HepG2 (cell line): ENCODE data around the gene RRAS. TPM values are rescaled to one million over a fixed set of nuclear protein-coding genes. Genes with fewer than 3 reads are reported as not detected.
A peak's percentile ranks its signal among the peaks of the same experiment; 100 is the strongest.

Source experiments
- ATAC-seq: fragments of 200-7000 bp; cut with Tn5 transposase; 3 replicates; pipeline ENCODE4 v1.9.1; 2020; ENCODE audit warnings: mild to moderate bottlenecking, moderate library complexity
- Bru-seq: library from RNA; stranded (reverse); fragments of 400-500 nt; gene quantifications from one replicate; lab custom pipeline; 2021; lab: Mats Ljungman, UMichigan
- BruChase-seq, 2 experiments: library from RNA; stranded (reverse); fragments of 400-500 nt; gene quantifications; one replicate each; lab custom pipeline; 2021; lab: Mats Ljungman, UMichigan
- BruUV-seq: library from RNA; stranded (reverse); fragments of 400-500 nt; replicated peaks from 2 replicates; lab custom pipeline; 2021; lab: Mats Ljungman, UMichigan
- CTCF ChIA-PET: fragments of 300-600 bp; formaldehyde crosslinking; extraction: SDS; loops from one replicate; lab custom pipeline; 2021; ENCODE audit warnings: low total read pairs, inconsistent platforms, low intra/inter-chr PET ratio; lab: Yijun Ruan, JAX
- POLR2A ChIA-PET: fragments of 350-600 bp; sonication (Branson Sonifier 250); formaldehyde crosslinking; loops from one replicate; lab custom pipeline; 2020; ENCODE audit warnings: antibody characterized with exemption, inconsistent platforms; lab: Yijun Ruan, JAX
- DNase-seq: peaks from one replicate; pipeline ENCODE4 v3.0.0-alpha.2; 2015; ENCODE audit warnings: low spot score
- FAIRE-seq: peaks from 3 replicates; lab custom pipeline; 2011; peaks lifted over from hg19 to GRCh38; lab: Jason Lieb, UNC
- H2AFZ ChIP-seq: one replicate; pipeline ENCODE4 v1.6.1; 2011; ENCODE audit warnings: low read length, inconsistent platforms
- H3K27ac ChIP-seq: fragments of 300-600 bp; 3 replicates; pipeline ENCODE4 v1.8.0; 2011; ENCODE audit warnings: mixed run types, mild to moderate bottlenecking, mixed read lengths, low read length, inconsistent platforms; ENCODE audit not compliant: insufficient read depth; ENCODE audit errors: extremely low read length
- H3K27me3 ChIP-seq, 2 experiments: fragments of 200-600 bp in 1 of 2; 2 replicates in 1 of 2; 3 replicates in 1 of 2; pipeline versions ENCODE4 v1.6.0 to v1.8.0; 2011; ENCODE audit warnings: low read length in 2 of 2, mild to moderate bottlenecking in 2 of 2, moderate library complexity in 2 of 2, inconsistent platforms in 1 of 2; ENCODE audit not compliant: insufficient read depth in 2 of 2, control insufficient read depth in 1 of 2
- H3K36me3 ChIP-seq, 2 experiments: fragments of 200-600 bp in 1 of 2; replicated peaks in 1 of 2; 2 replicates in 1 of 2; 3 replicates in 1 of 2; pipeline versions ENCODE4 v1.5.1 to v1.8.0; 2011; ENCODE audit warnings: low read length in 2 of 2, inconsistent platforms in 1 of 2; ENCODE audit not compliant: insufficient read depth in 2 of 2, control insufficient read depth in 1 of 2
- H3K4me1 ChIP-seq: 2 replicates; pipeline ENCODE4 v1.5.1; 2012; ENCODE audit warnings: low read length, inconsistent platforms; ENCODE audit not compliant: insufficient read depth
- H3K4me2 ChIP-seq: 2 replicates; pipeline ENCODE4 v1.6.0; 2011; ENCODE audit warnings: low read depth, low read length, inconsistent platforms
- H3K4me3 ChIP-seq, 3 experiments: fragments of 200-600 bp in 1 of 3; sonication (generic), shearing (Covaris generic) in 1 of 3; replicated peaks in 1 of 3; 2 replicates each; pipeline ENCODE4 v1.5.1; 2011 to 2016; ENCODE audit warnings: low read length in 3 of 3, inconsistent platforms in 2 of 3, low read depth in 2 of 3, mild to moderate bottlenecking in 2 of 3, control low read depth in 1 of 3, mixed read lengths in 1 of 3; ENCODE audit not compliant: insufficient read depth in 1 of 3
- H3K79me2 ChIP-seq: one replicate; pipeline ENCODE4 v1.6.1; 2011; ENCODE audit warnings: low read length, inconsistent platforms; ENCODE audit not compliant: insufficient read depth
- H3K9ac ChIP-seq: 2 replicates; pipeline ENCODE4 v1.6.0; 2011; ENCODE audit warnings: mild to moderate bottlenecking, low read depth, low read length, inconsistent platforms; ENCODE audit not compliant: insufficient read depth
- H3K9me3 ChIP-seq: 2 replicates; pipeline ENCODE4 v1.5.1; 2012; ENCODE audit warnings: mild to moderate bottlenecking, low read length
- H4K20me1 ChIP-seq: 2 replicates; pipeline ENCODE4 v1.6.0; 2011; ENCODE audit warnings: inconsistent platforms, mild to moderate bottlenecking, low read length, moderate library complexity; ENCODE audit not compliant: insufficient read depth
- ESRRA ChIP-seq: sonication (generic); formaldehyde crosslinking; IDR thresholded peaks from 2 replicates; pipeline ENCODE4 v1.5.1; 2020; ENCODE audit warnings: mild to moderate bottlenecking, low read depth, missing genetic modification reagents
- HCFC1 ChIP-seq: fragments of 150-350 bp; IDR thresholded peaks from 2 replicates; pipeline ENCODE4 v1.6.1; 2014; ENCODE audit warnings: low read depth, low read length
- JUND ChIP-seq: sonication (generic); formaldehyde crosslinking; IDR thresholded peaks from 2 replicates; pipeline ENCODE4 v1.8.0; 2022; ENCODE audit warnings: mild to moderate bottlenecking, missing genetic modification reagents
- MAFG ChIP-seq: sonication (generic); formaldehyde crosslinking; IDR thresholded peaks from 2 replicates; pipeline ENCODE4 v1.5.1; 2020; ENCODE audit warnings: mild to moderate bottlenecking, missing genetic modification reagents
- MLXIP ChIP-seq: sonication (generic); formaldehyde crosslinking; IDR thresholded peaks from 2 replicates; pipeline ENCODE4 v1.9.0; 2021; ENCODE audit warnings: missing genetic modification reagents, borderline replicate concordance
- PAF1 ChIP-seq: IDR thresholded peaks from 2 replicates; pipeline ENCODE4 v1.6.1; 2016; ENCODE audit warnings: missing genetic modification reagents, missing compliant biosample characterization
- PAX8 ChIP-seq: sonication (generic); formaldehyde crosslinking; IDR thresholded peaks from 2 replicates; pipeline ENCODE4 v1.8.0; 2022; ENCODE audit warnings: mild to moderate bottlenecking, missing genetic modification reagents, borderline replicate concordance
- PRMT3 ChIP-seq: sonication (generic); formaldehyde crosslinking; IDR thresholded peaks from 2 replicates; pipeline ENCODE4 v1.8.1; 2022; ENCODE audit warnings: low read depth, mild to moderate bottlenecking, moderate library complexity, missing genetic modification reagents, borderline replicate concordance
- SATB2 ChIP-seq: sonication (generic); formaldehyde crosslinking; IDR thresholded peaks from 2 replicates; pipeline ENCODE4 v1.5.0; 2020; ENCODE audit warnings: missing genetic modification reagents
- TOE1 ChIP-seq: sonication (generic); formaldehyde crosslinking; IDR thresholded peaks from 2 replicates; pipeline ENCODE4 v1.4.0; 2020; ENCODE audit warnings: mild to moderate bottlenecking, missing genetic modification reagents
- TRIM24 ChIP-seq: sonication (generic); formaldehyde crosslinking; IDR thresholded peaks from 2 replicates; pipeline ENCODE4 v1.8.0; 2022; ENCODE audit warnings: mild to moderate bottlenecking, missing genetic modification reagents
- WIZ ChIP-seq: sonication (generic); formaldehyde crosslinking; IDR thresholded peaks from 2 replicates; pipeline ENCODE4 v1.5.1; 2020; ENCODE audit warnings: mild to moderate bottlenecking, missing genetic modification reagents
- ZC3H4 ChIP-seq: sonication (generic); formaldehyde crosslinking; IDR thresholded peaks from 2 replicates; pipeline ENCODE4 v1.4.0; 2020; ENCODE audit warnings: missing genetic modification reagents, borderline replicate concordance
- ZMYM4 ChIP-seq: sonication (generic); formaldehyde crosslinking; IDR thresholded peaks from 2 replicates; pipeline ENCODE4 v1.8.1; 2023; ENCODE audit warnings: mild to moderate bottlenecking, missing genetic modification reagents
- ZNF44 ChIP-seq: sonication (generic); formaldehyde crosslinking; IDR thresholded peaks from 2 replicates; pipeline ENCODE4 v1.5.1; 2020; ENCODE audit warnings: mild to moderate bottlenecking, missing genetic modification reagents
- WGBS: methylation state at CpG from one replicate; pipeline ENCODE4 v1.1.6; 2017; ENCODE audit warnings: low lambda C conversion rate; 5-methylcytosine and 5-hydroxymethylcytosine counted together
- in situ Hi-C: cut with HindIII; loops from 2 replicates; pipeline ENCODE4 v1.10.0; 2017; ENCODE audit warnings: low pct_unique_long_range_greater_than_20kb; ENCODE audit not compliant: extremely low pct_ligation_motif_present
- intact Hi-C: fragments of 100-400 bp; cut with micrococcal nuclease; formaldehyde crosslinking; loops from one replicate; pipeline ENCODE4 v1.10.0; 2022; ENCODE audit not compliant: unreplicated experiment
- long read RNA-seq, 2 experiments: library from RNA in 1 of 2; library from polyadenylated mRNA in 1 of 2; stranded (forward) in 1 of 2; unstranded in 1 of 2; transcript quantifications; one replicate each; pipeline ENCODE4 v2.0.0, GENCODE V29; 2019 to 2022
- polyA minus RNA-seq, 3 experiments: library from RNA; depleted of rRNA, polyadenylated mRNA; stranded (reverse); fragments of >200 nt; gene quantifications; 2 replicates each; pipeline ENCODE4 v1.2.3, GENCODE V29; 2011; ENCODE audit warnings: low replicate concordance in 1 of 3
- polyA plus RNA-seq, 8 experiments: library from polyadenylated mRNA; depleted of rRNA in 3 of 8; stranded (reverse) in 7 of 8; unstranded in 1 of 8; fragments of >200 nt; fragmentation: Illumina TruSeq in 4 of 8; extraction: Trizol in 4 of 8; gene quantifications; 2 replicates each; pipeline versions ENCODE4 v1.2.1 to v1.2.3, GENCODE V29; 2011 to 2016; ENCODE audit warnings: low read depth in 4 of 8, missing spikeins in 1 of 8, mixed read lengths in 1 of 8; ENCODE audit not compliant: insufficient read depth in 1 of 8
- total RNA-seq, 5 experiments: library from RNA; depleted of rRNA; stranded (reverse); fragments of >200 nt; fragmentation: Illumina TruSeq; extraction: Trizol; gene quantifications; 2 replicates each; pipeline ENCODE4 v1.2.3, GENCODE V29; 2016; ENCODE audit warnings: low read depth in 1 of 5

Gene RRAS
- total RNA-seq (2016; rRNA removed; fragmentation: Illumina TruSeq; extraction: Trizol) (0.79 and 1.5 TPM in 2 replicates), polyA plus RNA-seq (2011; rRNA removed) (12.0 and 13.5 TPM in 2 replicates), polyA minus RNA-seq (2011; rRNA and poly(A)+ RNA removed; ENCODE audit: low replicate concordance) (5.3 and 19.9 TPM in 2 replicates), Bru-seq, nascent RNA (percentile 31 among the genes with signal in this experiment), BruChase-seq, experiment 1, labeled RNA remaining after a 6-hour chase (percentile 28 among the genes with signal in this experiment), BruChase-seq, experiment 2, labeled RNA remaining after a 2-hour chase (percentile 20 among the genes with signal in this experiment)
- total RNA-seq (2016; cell fraction: cytosol; rRNA removed; fragmentation: Illumina TruSeq; extraction: Trizol; ENCODE audit: low read depth): 1.7 and 2.4 TPM in 2 replicates
- 1.1 and 1.9 TPM in 2 replicates for total RNA-seq (2016; cell fraction: insoluble cytoplasmic fraction; rRNA removed; fragmentation: Illumina TruSeq; extraction: Trizol)
- total RNA-seq (2016; cell fraction: membrane; rRNA removed; fragmentation: Illumina TruSeq; extraction: Trizol): 2.0 and 2.3 TPM in 2 replicates
- 0.50 and 0.90 TPM in 2 replicates for total RNA-seq (2016; cell fraction: nucleus; rRNA removed; fragmentation: Illumina TruSeq; extraction: Trizol)
- 14.5 and 18.3 TPM in 2 replicates for polyA plus RNA-seq (2011; cell fraction: cytosol; rRNA removed)
- 17.2 and 18.4 TPM in 2 replicates for polyA plus RNA-seq (2011; cell fraction: nucleus; rRNA removed)
- polyA plus RNA-seq (2012): 4.8 and 7.4 TPM in 2 replicates
- 6.9 and 7.3 TPM in 2 replicates for polyA plus RNA-seq (2016; cell fraction: cytosol; fragmentation: Illumina TruSeq; extraction: Trizol; ENCODE audit: low read depth)
- 3.2 and 3.4 TPM in 2 replicates for polyA plus RNA-seq (2016; cell fraction: insoluble cytoplasmic fraction; fragmentation: Illumina TruSeq; extraction: Trizol; ENCODE audit: low read depth)
- 5.3 and 5.9 TPM in 2 replicates for polyA plus RNA-seq (2016; cell fraction: membrane; fragmentation: Illumina TruSeq; extraction: Trizol; ENCODE audit: low read depth)
- 2.4 and 2.6 TPM in 2 replicates for polyA plus RNA-seq (2016; cell fraction: nucleus; fragmentation: Illumina TruSeq; extraction: Trizol; ENCODE audit: insufficient read depth, low read depth)
- 1.6 and 3.0 TPM in 2 replicates for polyA minus RNA-seq (2011; cell fraction: cytosol; rRNA and poly(A)+ RNA removed)
- polyA minus RNA-seq (2011; cell fraction: nucleus; rRNA and poly(A)+ RNA removed): 0.77 and 1.5 TPM in 2 replicates
- long read RNA-seq, experiment 1, partial matches to known transcripts: 0 of 2 reads
- long read RNA-seq, experiment 1, other reads (novel, unspliced or antisense): 0 of 2 reads
- long read RNA-seq, experiment 2, transcript RRAS-201 (6 exons, 1,044 nt): major isoform, 16 of 18 reads
- long read RNA-seq, experiment 2, partial matches to known transcripts: 1 of 18 reads
- long read RNA-seq, experiment 2, other reads (novel, unspliced or antisense): 1 of 18 reads

GRCh38 chr19:49640113-49640898, at the start of gene RRAS:
Gene RRAS, minus strand, starts transcription at chr19:49640143. Its CDS starts 45 bp downstream, at chr19:49640098.
- WGBS: 2% methylated on average over 44 of the region's 51 CpGs
- no peak for TF ChIP-seq PRMT3 (CRISPR knock-in tag)
- TF ChIP-seq PAX8 (CRISPR knock-in tag): no peak
- TF ChIP-seq TOE1 (CRISPR knock-in tag): no peak
- peak; percentile 91 for TF ChIP-seq JUND (CRISPR knock-in tag)
- TF ChIP-seq ZC3H4: no peak
- peak; percentile 48; the same call in 1 of the 2 replicates for TF ChIP-seq HCFC1
- no peak for TF ChIP-seq SATB2 (CRISPR knock-in tag)
- TF ChIP-seq ZMYM4 (CRISPR knock-in tag): no peak; the same call in 1 of the 2 replicates
- TF ChIP-seq MLXIP (CRISPR knock-in tag): no peak
- TF ChIP-seq TRIM24 (CRISPR knock-in tag): no peak
- TF ChIP-seq ESRRA (CRISPR knock-in tag): no peak
- no peak for TF ChIP-seq PAF1 (CRISPR knock-in tag)
- no peak for TF ChIP-seq MAFG (CRISPR knock-in tag)
- no peak for TF ChIP-seq WIZ (CRISPR knock-in tag)
- no peak for TF ChIP-seq ZNF44 (CRISPR knock-in tag)

More at GRCh38 chr19:49640113-49640898, at the start of gene RRAS:
- FAIRE-seq (peak; percentile 99), ATAC-seq (peak; percentile 77), DNase-seq (peak; percentile 98)
- H3K36me3 ChIP-seq: no peaks in the 10 kb centered on the region; a peak in 1 of 5 replicates
- ChIA-PET POLR2A (interaction anchor here (0.6 to 4.6 kb wide), 32 partner anchors 8 to 880 kb away, joined by 3 to 92 read pairs (median 5); partner anchors contain the start of genes AKT1S1, ALDH16A1, BCL2L12 and FCGRT), CTCF (no interaction called here)
- peaks cover 31% of the 10 kb centered on the region for H3K79me2 ChIP-seq
- no peaks in the 10 kb centered on the region for H4K20me1 ChIP-seq
- H3K27me3 ChIP-seq: no peaks in the 10 kb centered on the region; a peak in 1 of 5 replicates
- peaks cover 43% of the 10 kb centered on the region for H3K4me1 ChIP-seq
- intact Hi-C loops: loop anchor here (1.0 to 5.0 kb wide), 3 partner anchors 24 to 50 kb away; partner anchors contain the start of genes BCL2L12, IRF3 and PRMT1
- H2AFZ ChIP-seq: no peak within 1 kb of the TSS
- no peaks in the 10 kb centered on the region for H3K9me3 ChIP-seq
- no TSS peak for BruUV-seq
- in situ Hi-C loops: no loop called here
- peak within 1 kb of the TSS; percentile 99 for H3K9ac ChIP-seq
- peak within 1 kb of the TSS; percentile 90 for H3K4me2 ChIP-seq
- peak within 1 kb of the TSS; percentile 82 to 89 (median 83) for H3K4me3 ChIP-seq
- peak within 1 kb of the TSS; percentile 98 for H3K27ac ChIP-seq
